Activated B cell treated with CpG ODN at 0.5 μM for 24 hours (primary cell): ENCODE results near the gene CS. TPM values are rescaled to one million over a fixed set of nuclear protein-coding genes. Genes with fewer than 3 reads are reported as not detected.

Experiments used
- ATAC-seq: fragments of 200-7000 bp; cut with Tn5 transposase; one replicate; pipeline ENCODE4 v1.10.0; 2021; ENCODE audit warnings: low read depth, mild to moderate bottlenecking, moderate library complexity
- CTCF ChIA-PET: fragments of 350-600 bp; sonication (Branson Sonifier 250); formaldehyde crosslinking; loops from one replicate; lab custom pipeline; 2021; ENCODE audit warnings: antibody characterized with exemption; lab: Charles Lee
- POLR2A ChIA-PET: fragments of 350-600 bp; sonication (Branson Sonifier 250); formaldehyde crosslinking; loops from one replicate; lab custom pipeline; 2021; ENCODE audit warnings: antibody characterized with exemption; lab: Charles Lee
- DNase-seq: peaks from one replicate; pipeline ENCODE4 v3.0.0; 2022
- H3K27ac Mint-ChIP-seq: one replicate; pipeline ENCODE4 v1.8.0; 2020; ENCODE audit warnings: mixed read lengths
- H3K27me3 Mint-ChIP-seq: one replicate; pipeline ENCODE4 v1.8.0; 2021; ENCODE audit warnings: mixed read lengths
- H3K36me3 Mint-ChIP-seq: one replicate; pipeline ENCODE4 v1.8.0; 2021; ENCODE audit warnings: low read depth, mixed read lengths
- H3K4me1 Mint-ChIP-seq: one replicate; pipeline ENCODE4 v1.8.0; 2021; ENCODE audit warnings: mixed read lengths
- H3K4me3 Mint-ChIP-seq: one replicate; pipeline ENCODE4 v1.8.0; 2020; ENCODE audit warnings: mild to moderate bottlenecking, mixed read lengths
- H3K9me3 Mint-ChIP-seq: one replicate; pipeline ENCODE4 v1.8.0; 2020; ENCODE audit warnings: mixed read lengths
- CTCF ChIP-seq: fragments of 200-600 bp; IDR thresholded peaks from one replicate; pipeline ENCODE4 v1.8.0; 2022; ENCODE audit warnings: antibody characterized with exemption, mild to moderate bottlenecking
- intact Hi-C: fragments of 100-400 bp; cut with micrococcal nuclease; formaldehyde crosslinking; loops from one replicate; pipeline ENCODE4 v1.15.1; 2024
- total RNA-seq: library from RNA; stranded (reverse); gene quantifications from 2 replicates; pipeline ENCODE4 v1.2.3, GENCODE V29; 2022

Gene CS
- total RNA-seq, 1 donor from 2014 or later, result 233 TPM

GRCh38 chr12:56315622-56316473, 15.7 kb upstream of the CS start, which contains the start of gene CNPY2:
TSS of gene CNPY2 (minus strand) at chr12:56315988. CDS start at chr12:56315217, 771 bp downstream.
- DNase-seq (peak; percentile 85), ATAC-seq (peak; percentile 89)
- ChIA-PET POLR2A (interaction anchor here (0.6 to 4.9 kb wide), 54 partner anchors 8 to 1817 kb away, joined by 3 to 61 read pairs (median 4); partner anchors contain the start of genes ANKRD52, COQ10A, ESYT1 and GLS2), CTCF (interaction anchor here (0.7 to 3.1 kb wide), 9 partner anchors 17 to 151 kb away, joined by 3 to 51 read pairs (median 3); partner anchors contain the start of genes ANKRD52, PAN2 and STAT2)
- H3K4me1 Mint-ChIP-seq, result peaks cover 21% of the 10 kb centered on the region
- H3K4me3 Mint-ChIP-seq, result peak within 1 kb of the TSS; percentile 98
- no peaks in the 10 kb centered on the region for H3K9me3 Mint-ChIP-seq
- H3K36me3 Mint-ChIP-seq, result peaks cover 42% of the 10 kb centered on the region
- no peaks in the 10 kb centered on the region for H3K27me3 Mint-ChIP-seq
- intact Hi-C loops, result loop anchor here (1.0 kb wide), 12 partner anchors 16 to 926 kb away; partner anchors contain the start of genes CS, IL23A, RNF41 and SPRYD4
- H3K27ac Mint-ChIP-seq, result peak within 1 kb of the TSS; percentile 98
- no peak for TF ChIP-seq CTCF

- Mint-ChIP-seq H3K4me1 (peaks cover 21% of the 10 kb centered on the region), H3K9me3 (no peaks in the 10 kb centered on the region), H3K27me3 (no peaks in the 10 kb centered on the region), H3K27ac (peak overlapping the region; percentile 98), H3K4me3 (peak overlapping the region; percentile 98), H3K36me3 (peaks cover 47% of the 10 kb centered on the region)
- no peak for TF ChIP-seq CTCF
- intact Hi-C loops, result no loop called here
- ChIA-PET POLR2A (interaction anchor here (0.6 to 4.9 kb wide), 34 partner anchors 9 to 797 kb away, joined by 3 to 61 read pairs (median 5); partner anchors contain the start of genes ANKRD52, COQ10A, ESYT1 and GLS2), CTCF (interaction anchor here (0.7 to 3.1 kb wide), 9 partner anchors 17 to 152 kb away, joined by 3 to 51 read pairs (median 3); partner anchors contain the start of genes ANKRD52, PAN2 and STAT2)
- no peak for DNase-seq
- ATAC-seq, result no peak
Measured at GRCh38 chr12:56315249-56315621, 15.1 kb upstream of the CS start.

DNA sequence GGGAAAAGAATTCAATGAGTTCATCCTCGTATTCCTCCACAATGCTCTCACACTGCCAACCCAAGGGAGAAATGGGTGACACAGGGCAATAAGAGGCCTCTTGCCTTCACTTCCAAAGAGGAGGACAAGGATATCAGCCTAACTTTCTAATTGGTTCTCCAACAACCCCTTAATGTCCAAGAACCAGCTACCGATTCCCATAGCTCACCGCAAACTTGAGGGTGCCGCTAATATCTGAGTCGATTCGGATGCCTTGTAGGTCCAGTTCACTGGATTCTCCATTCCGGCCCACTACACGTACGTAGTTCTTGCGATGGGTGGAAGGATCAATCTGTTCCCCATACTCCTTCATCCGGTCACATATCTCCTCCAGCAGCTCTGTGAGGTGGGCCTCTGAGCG, 10.9 kb upstream of the CS start:
- no peak for TF ChIP-seq CTCF
- POLR2A ChIA-PET, result interaction anchor here (0.8 kb wide), 1 partner anchor 153 kb away, joined by 4 read pairs; no protein-coding TSS in a partner anchor

GRCh38 chr12:56308714-56309113, 8.6 kb upstream of the CS start:
- POLR2A ChIA-PET, result interaction anchor here (0.5 to 1.1 kb wide), 3 partner anchors 25 to 42 kb away, joined by 3 read pairs; partner anchors contain the start of genes COQ10A and PAN2
- ATAC-seq, result no peak
- H3K27ac Mint-ChIP-seq, result no peak overlapping the region

More for the DNA sequence above, 10.9 kb upstream of the CS start:
- Mint-ChIP-seq H3K36me3 (peaks cover 53% of the 10 kb centered on the region), H3K9me3 (no peaks in the 10 kb centered on the region), H3K27me3 (no peaks in the 10 kb centered on the region), H3K4me3 (no peak overlapping the region), H3K4me1 (peaks cover 16% of the 10 kb centered on the region), H3K27ac (no peak overlapping the region)
- no peak for DNase-seq
- intact Hi-C loops, result no loop called here
- no peak for ATAC-seq
- CTCF ChIA-PET, result interaction anchor here (0.6 to 0.8 kb wide), 2 partner anchors 42 to 153 kb away, joined by 3 read pairs; no protein-coding TSS in a partner anchor

More at GRCh38 chr12:56308714-56309113, 8.6 kb upstream of the CS start:
- TF ChIP-seq CTCF, result no peak
- no peak for DNase-seq
- Mint-ChIP-seq H3K27me3 (no peaks in the 10 kb centered on the region), H3K36me3 (peaks cover 47% of the 10 kb centered on the region), H3K4me1 (no peaks in the 10 kb centered on the region), H3K4me3 (no peak overlapping the region), H3K9me3 (no peaks in the 10 kb centered on the region)
- CTCF ChIA-PET, result no interaction called here
- intact Hi-C loops, result no loop called here
